Right renal cortex interstitium (tissue), 3 donors: ENCODE measurements around the gene LARP1. TPM values are rescaled to one million over a fixed set of nuclear protein-coding genes. Genes with fewer than 3 reads are reported as not detected.

ENCODE experiments used
- DNase-seq, 3 donors: peaks; one replicate each; pipeline ENCODE4 v3.0.0-alpha.2; 2013; ENCODE audit warnings: low read depth in 3 of 3, low spot score in 2 of 3
- polyA plus RNA-seq, 3 donors: library from polyadenylated mRNA; unstranded; fragments of 120-200 nt; gene quantifications; one replicate each; pipeline ENCODE4 v1.2.1, GENCODE V29; 2013; ENCODE audit not compliant: insufficient read length in 3 of 3

LARP1 gene
- polyA plus RNA-seq, 3 donors: 133 to 135 (median 133) TPM

- DNase-seq: peak; percentile 74 to 84 (median 78)
These were observed 95.3 kb downstream of the LARP1 start, which contains the start of gene FAXDC2 for GRCh38 chr5:154850255-154851062. Gene FAXDC2 (minus strand): TSS chr5:154850603. CDS start chr5:154838178, 12,425 bp downstream.

- no peak for DNase-seq
These were observed 96.2 kb downstream of the LARP1 start for GRCh38 chr5:154851351-154851750.

- peak; percentile 93 to 96 (median 96) for DNase-seq
These were observed 102.5 kb downstream of the LARP1 start for GRCh38 chr5:154857530-154858296.

- peak; percentile 90 to 93 (median 92) for DNase-seq
These were observed 103.3 kb downstream of the LARP1 start, which contains the start of gene CNOT8 for GRCh38 chr5:154858297-154858971. Gene CNOT8 (plus strand): TSS chr5:154858627. CDS start chr5:154863279, 4,652 bp downstream.

GRCh38 chr5:154858972-154859871 is 104.0 kb downstream of the LARP1 start:
- DNase-seq: no peak

GRCh38 chr5:154860123-154860522 is 104.9 kb downstream of the LARP1 start:
- no peak for DNase-seq

GRCh38 chr5:154860765-154861164 is 105.6 kb downstream of the LARP1 start:
- no peak for DNase-seq

- DNase-seq: no peak
These were observed 106.8 kb downstream of the LARP1 start for GRCh38 chr5:154861946-154862345.

GRCh38 chr5:154862766-154863165 is 107.6 kb downstream of the LARP1 start:
- DNase-seq: no peak

- no peak for DNase-seq
These were observed 108.3 kb downstream of the LARP1 start for GRCh38 chr5:154863291-154864080.

GRCh38 chr5:154865466-154866184 is 110.4 kb downstream of the LARP1 start:
- DNase-seq: no peak

GRCh38 chr5:154866841-154867240 is 111.7 kb downstream of the LARP1 start:
- no peak for DNase-seq

Other genes with a start within 250 kb of the LARP1 start
- gene FAXDC2, start 95.2 kb downstream of the LARP1 start, polyA plus RNA-seq: 10 to 100 TPM; 34.1 to 38.6 (median 35.9) TPM
- 10 to 100 TPM; 81.9 to 88.2 (median 82.6) TPM for gene CNOT8, start 103.2 kb downstream of the LARP1 start, polyA plus RNA-seq
- gene GEMIN5, start 182.8 kb downstream of the LARP1 start, polyA plus RNA-seq: 10 to 100 TPM; 21.4 to 23.3 (median 21.9) TPM
- 10 to 100 TPM; 52.0 to 53.9 (median 53.6) TPM for gene MRPL22, start 185.7 kb downstream of the LARP1 start, polyA plus RNA-seq